ENCODE results near the gene C11orf68.
"Not testable (repeated sequence)": the region's sequence is repeated elsewhere in the genome, so short reads cannot be mapped to it uniquely, and the experiment has no call there.

The C11orf68 gene

DNA sequence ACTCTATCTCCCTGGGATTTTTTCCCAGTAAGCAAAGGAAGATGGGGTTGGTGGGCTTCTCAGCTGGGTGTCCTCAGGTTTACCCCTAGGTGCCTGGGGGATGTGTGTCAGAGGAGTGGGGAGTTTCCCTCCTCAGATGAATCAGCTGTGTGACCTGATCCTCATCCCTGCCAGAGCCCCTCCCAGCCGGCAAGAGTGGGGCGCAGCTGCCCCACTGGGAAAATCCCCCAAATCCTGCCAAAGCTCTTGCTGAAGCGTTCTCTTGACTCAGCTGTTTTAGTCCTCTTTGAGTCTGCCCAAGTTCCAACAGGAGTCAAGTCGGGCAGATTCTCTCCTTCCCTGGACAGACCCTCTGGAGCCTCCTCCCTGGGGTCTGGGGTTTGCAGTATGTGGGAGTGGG lies 6.0 kb downstream of the C11orf68 start:
- DNase-seq (ENCODE audit: low spot score), result no peak

DNA sequence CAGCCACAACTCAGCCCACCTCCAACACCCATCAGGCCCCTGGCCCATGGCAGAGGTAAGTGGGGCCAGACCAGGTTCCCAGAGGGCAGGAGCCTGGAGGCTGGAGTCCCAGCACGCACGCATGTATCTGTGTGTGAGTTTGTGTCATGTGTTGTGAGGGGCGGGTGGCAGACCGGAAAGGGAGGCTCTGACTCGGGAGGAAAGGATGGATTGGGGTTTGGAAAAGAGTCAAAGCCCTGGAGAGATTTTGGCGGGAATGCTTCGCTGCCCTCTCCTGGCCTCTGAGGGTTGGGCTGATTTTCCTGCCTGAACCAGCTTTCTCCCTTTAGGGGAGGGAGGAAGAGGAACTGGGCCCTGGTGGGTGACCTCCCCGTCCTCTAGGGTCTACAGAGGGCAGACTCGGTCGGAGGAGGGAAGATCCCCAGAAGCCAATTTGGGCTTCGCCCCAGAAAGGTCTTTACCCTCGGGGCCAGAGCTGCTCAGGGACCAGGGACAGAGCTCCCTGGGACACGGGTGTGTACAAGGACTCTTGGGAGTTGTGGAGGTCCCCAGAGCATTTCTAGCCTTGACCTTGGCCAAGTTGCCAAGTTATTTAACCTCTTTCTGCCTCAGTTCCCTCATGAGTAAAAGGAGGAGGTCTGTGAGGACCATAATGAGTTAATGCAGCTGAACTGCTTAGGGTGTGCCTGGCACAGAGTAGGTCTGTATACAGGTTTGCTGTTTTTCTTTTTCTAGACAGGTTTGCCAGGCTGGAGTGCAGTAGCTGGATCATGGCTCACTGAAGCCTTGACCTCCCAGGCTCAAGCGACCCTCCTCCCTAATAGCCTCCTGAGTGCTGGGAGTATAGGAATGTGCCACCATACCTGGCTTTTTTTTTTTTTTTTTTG lies 6.9 kb downstream of the C11orf68 start:
- DNase-seq (ENCODE audit: low spot score), result no peak

DNA sequence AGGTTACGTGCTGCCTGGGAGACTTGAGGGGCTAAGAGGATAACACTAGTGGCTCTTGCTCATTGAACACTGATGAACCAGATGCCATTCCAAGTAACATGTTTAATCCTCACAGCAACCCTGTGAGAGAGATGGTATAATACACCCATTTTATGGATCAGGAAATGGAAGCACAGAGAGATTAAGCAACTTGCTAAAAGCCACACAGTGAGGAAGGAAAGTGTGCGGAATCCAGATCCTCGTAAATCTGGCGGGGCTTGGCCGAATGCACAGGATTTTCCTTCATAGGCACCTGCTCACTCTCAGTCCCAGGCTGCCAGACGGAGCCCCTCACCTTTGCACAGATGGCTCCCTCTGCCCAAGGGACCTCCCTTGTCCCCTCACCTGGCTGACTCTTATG lies 11.0 kb downstream of the C11orf68 start:
- DNase-seq (ENCODE audit: low spot score), result no peak

DNA sequence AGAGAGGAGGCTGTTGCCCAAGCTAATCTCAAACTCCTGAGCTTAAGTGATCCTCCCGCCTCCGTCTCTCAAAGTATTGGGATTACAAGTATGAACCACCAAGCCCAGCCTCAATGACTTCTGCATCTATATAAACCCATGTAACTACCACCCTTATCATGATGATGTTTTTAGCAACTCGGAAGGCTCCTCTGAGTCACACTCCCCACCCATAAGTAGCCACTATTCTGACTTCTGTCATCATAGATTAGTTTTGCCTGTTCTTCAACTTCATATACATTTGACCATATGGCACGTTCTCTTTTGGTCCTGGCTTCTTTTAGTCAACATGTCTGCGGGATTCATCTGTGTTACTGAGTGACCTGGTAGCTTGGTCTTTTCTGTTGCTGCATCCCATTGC lies 12.3 kb downstream of the C11orf68 start:
- DNase-seq (ENCODE audit: low spot score), result no peak

DNA sequence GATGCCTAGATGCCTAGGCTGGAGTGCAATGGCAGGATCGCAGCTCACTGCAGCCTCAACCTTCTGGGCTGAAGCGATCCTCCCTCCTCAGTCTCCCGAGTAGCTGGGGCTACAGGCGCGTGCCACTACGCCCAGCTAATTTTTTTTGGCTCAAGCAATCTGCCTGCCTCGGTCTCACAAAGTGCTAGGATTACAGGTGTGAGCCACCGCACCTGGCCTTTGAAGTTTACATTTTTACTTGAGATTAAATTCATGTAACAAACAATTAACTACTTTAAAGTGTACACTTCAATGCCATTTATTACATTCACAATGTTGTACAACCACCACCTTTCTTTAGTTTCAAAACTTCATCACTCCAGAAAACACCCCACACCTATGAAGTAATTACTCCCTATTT lies 15.1 kb downstream of the C11orf68 start:
- DNase-seq (ENCODE audit: low spot score), result no peak

DNA sequence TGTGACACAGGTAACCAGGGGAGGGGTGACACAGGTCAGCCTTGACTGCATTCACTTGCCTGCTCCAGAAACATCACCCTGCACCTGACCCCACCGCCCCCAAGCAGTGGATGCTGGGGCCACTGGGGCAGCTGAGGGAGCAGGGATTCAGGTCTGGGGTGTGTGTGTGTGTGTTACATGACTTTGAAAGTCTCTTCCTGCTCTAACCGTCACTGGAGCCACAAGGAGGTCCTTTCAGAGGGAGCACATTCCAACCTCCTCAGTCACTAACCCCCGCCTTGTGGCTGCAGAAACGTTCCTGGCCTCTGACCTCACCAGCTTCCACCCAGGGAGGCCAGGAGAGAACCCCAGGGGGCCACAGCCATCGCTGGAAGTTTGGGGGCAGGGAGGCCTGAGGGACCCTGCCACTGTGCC lies 15.8 kb downstream of the C11orf68 start:
- no peak for DNase-seq (ENCODE audit: low spot score)

DNA sequence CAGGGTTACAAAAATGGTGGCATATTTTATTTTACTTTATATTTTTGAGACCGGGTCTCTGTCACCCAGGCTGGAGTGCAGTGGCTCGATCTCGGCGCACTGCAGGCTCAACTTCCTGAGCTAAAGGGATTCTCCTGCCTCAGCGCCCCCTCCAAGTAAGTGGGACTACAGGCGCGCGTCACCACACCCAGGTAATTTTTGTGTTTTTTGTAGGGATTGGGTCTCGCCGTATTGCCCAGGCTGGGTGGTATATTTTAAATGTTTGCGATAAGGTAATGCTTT lies 18.0 kb downstream of the C11orf68 start:
- no peak for DNase-seq (ENCODE audit: low spot score)

DNA sequence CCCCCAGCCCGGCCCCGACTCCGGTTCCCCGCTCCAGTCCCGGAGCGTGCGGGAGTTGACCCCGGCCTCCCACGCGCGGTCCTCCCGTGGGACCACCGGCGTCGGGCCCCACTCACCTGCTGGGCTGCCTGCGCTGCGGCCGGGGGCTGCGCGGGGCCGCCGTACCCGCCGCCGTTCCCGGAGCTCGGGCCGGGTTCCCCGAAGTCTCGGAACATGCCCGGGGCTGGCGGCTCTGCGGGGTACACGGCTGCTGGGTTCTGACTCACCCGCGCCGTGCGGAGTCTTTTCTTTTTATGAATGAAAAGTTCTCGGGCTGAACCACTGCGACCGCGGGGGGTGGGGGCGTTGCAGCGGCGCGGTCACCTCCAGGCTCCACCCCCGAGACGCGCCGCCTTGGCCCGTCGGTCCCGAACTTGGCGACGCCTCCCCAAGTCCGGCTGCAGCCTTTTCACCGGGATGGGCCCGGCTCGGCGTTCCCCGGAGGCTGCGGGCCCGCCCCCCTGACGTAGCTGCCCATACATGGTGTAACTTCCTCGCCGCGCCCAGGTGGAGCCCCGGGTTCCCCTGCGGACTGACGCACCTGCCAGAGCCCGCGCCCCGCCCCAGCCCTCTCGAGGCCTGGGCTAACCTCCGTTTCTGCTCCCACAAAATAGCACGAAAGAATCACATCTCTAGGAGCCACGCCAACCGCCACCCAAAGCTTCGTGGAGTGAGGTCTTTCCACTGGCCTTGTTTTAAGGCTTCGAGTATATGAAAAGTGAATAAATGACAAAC lies 18.6 kb downstream of the C11orf68 start, which contains the start of gene FOSL1:
Gene FOSL1, minus strand, starts transcription at position 264 of the 774 bp plus-strand sequence. Its CDS starts 49 bp downstream, at position 215.
- DNase-seq (ENCODE audit: low spot score), result peak; percentile 95

DNA sequence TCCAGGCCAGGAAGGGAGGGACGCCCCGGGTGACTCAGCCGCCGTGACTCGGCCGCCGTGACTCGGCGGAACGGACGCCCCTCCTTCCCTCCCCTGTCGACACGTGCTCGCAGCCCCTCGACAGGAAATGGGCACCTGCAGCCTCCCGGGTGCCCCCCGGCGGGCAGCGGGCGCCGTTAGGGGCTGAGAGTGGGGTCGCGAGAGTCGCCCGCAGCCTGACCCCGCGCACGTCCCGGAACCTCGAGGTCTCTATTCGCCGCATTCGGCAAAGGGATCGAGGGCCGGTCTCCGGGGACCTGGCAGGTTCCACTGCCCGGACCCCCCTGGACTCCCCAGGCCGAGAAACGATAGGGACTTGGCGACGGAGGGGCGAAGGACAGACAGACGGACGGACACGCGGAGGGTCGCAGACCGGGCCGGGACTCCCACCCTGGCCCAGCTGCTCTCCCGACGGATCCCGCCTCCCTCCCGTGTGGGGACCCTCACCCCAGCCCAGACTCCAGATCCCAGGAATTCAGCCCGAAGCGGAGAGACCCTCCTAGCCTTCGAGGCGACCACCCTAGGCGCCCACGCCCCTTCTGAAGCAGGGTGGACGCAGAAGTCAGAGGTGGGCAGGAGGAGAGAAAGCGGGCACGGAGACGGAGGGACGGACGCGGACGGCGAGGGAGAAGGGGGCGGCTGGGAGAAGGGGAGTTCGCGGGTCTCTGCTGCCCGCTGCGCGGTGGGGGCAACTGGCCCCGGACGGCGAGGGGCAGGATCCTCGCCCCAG lies 19.3 kb downstream of the C11orf68 start:
- peak; percentile 60 for DNase-seq (ENCODE audit: low spot score)

DNA sequence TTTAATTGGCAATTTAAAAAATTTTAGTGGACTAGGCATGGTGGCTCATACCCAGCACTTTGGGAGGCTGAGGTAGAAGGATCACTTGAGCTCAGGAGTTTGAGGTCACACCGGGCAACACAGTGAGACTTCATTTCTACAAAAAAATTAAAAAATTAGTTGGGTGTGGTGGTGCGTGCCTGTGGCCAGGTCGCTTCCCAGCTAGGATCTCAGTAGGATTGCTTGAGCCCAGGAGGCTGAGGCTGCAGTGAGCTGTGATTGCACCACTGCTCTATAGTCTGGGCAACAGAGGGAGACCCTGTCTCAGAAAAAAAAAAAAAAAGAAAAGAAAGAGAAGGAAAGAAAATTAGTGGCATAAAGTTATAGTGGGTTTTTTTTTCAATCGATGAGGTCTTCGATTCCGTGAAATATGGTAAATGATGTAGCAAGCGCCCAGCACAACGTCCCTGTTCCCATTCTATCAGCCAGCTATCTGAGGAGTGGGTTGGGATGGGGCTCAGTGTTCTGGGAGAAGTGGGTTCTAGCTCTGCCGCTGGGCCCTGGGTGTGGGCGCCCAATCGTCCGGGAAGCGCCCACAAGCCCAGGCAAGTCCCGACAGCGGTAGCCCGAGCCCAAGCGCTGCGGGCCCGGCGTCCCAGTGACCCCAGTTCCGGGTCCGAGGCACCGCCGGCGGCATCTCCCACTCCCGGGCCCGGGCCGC lies 20.1 kb downstream of the C11orf68 start:
- no peak for DNase-seq (ENCODE audit: low spot score)

DNA sequence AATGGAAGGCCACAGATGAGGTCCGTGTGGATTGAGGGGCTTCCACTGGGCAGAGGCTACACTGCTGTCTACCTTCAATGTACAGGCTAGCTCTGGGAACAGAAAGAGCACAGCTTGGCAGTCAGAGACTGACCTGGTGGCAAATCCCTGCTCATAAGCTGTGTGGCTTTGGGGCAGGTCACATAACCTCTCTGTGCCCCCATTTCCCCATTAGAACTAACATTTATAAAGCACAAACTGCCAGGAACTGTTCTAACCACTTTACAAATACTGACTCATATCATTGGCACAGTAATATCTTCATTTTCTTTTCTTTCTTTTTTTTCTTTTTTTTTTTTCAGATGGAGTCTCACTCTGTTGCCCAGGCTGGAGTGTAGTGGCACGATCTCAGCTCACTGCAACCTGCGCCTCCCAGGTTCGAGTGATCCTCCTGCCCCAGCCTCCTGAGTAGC lies 21.8 kb downstream of the C11orf68 start:
- no peak for DNase-seq (ENCODE audit: low spot score)

DNA sequence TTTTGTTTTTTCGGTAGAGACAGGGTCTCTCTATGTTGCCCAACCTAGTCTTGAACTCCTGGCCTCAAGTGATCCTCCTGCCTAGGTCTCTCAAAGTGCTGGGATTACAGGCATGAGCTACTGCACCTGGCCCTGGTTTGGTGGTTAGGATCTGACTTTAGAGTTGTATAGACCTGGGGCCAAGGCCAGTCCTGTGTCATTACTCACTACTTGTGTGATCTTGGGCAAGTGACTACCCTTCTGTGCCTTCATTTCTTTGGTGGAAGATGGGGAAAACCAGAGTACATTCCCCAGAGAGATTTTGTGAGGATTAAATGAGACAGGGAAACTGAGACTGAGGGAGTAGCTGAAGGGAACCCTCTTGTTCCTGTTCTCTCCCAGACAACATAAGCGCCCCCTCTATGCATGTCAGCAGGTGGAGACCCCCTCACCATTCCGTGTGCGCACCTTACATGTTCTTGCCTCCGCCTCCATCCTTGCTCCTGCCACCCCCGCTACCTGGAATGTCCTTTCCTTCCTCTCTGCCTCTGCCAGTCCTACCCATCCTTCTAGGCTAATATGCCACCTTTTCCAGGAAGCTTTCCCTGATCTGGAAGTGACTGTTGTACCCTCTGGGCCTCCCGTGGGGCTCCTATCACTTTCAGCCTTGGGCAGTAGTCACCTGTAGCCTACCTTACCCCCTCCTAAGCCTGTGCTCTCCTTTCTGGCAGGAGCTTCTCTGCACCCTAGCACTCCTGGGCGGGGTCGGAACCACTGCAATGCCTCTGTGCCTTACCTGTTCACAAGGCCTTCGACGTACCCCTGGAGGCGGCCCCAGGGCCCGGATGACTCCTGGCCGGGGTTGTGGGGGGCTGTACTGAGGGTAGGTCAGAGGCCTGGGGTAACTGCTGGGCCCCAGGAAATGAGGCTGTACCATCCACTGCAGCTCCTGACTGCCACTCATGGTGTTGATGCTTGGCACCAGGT lies 22.5 kb downstream of the C11orf68 start:
- DNase-seq (ENCODE audit: low spot score), result no peak

DNA sequence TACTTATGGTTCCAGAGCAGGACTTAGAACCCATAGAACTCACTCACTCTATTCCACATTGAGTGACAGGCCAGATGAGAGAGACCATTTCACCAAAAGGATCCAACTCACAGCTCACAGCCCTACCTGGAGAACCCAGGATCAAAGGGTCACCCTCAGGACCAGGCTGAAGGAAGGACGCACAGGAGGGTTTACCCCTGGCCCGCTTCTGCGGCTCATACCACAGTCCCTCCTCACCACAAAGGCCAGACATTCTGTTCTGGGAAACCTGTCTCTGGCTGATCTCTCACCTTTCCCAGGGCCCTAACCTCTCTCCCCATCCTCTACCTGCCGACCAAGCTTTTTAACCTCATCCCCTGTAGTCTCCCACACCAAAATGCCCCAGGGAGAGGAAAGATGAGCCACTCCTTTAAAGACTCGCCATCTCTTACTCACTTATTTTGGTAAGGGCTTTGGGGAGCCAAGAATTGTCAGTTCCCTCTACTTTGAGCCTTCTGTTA lies 23.3 kb downstream of the C11orf68 start:
- no peak for DNase-seq (ENCODE audit: low spot score)

DNA sequence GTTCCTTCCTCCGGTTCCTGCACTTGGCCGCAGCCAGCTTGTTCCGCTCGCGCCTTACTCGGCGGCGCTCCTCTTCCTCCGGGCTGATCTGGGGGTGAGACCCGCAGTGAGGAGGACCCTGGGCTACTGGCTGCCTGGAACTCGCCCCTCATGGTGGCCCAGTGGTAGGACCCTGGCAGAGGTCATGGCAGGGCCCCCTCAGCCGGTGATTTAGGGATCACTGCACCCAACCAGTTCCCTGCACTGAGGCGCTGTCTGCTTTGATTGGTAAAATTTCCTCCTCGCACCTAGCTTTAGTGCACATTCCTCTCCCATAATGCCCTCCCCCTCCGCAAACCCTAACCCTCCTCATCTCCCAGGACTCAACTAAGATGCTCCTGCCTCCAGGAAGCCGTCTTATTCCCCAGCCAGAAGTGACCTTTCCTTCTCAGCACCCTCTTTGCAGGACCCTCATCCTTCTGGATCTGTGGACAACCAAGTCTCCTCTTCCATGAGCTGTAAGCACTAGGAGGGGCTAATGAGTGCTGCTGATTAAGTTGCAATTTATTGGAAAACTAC lies 24.7 kb downstream of the C11orf68 start:
- DNase-seq (ENCODE audit: low spot score), result no peak

DNA sequence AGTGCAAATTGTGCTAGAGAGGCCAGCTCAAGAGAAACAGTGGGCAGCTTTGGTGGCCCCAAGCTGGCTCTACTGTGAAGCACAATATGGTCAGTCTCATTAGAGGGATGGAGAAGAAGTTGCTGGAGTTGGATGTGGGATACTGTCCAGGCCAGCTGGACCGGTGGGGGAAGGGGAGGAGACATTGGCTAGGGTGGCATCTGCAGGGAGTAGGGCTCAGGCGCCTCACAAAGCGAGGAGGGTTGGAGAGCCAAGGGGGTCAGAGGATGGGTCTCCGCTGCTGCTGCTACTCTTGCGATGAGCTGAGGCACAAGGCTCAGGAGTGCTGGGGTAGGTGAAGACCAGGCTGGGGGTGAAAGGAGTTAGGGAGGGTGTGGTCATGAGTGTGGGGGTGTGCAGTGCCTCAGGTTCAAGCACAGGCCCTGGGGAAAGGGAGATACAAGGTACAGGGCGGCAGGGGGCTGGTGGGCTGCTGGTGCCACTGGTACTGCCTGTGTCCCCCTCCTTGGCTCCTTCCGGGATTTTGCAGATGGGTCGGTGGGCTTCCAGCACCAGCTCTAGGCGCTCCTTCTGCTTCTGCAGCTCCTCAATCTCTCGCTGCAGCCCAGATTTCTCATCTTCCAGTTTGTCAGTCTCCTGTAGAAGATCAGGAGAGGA lies 26.1 kb downstream of the C11orf68 start:
- no peak for DNase-seq (ENCODE audit: low spot score)

DNA sequence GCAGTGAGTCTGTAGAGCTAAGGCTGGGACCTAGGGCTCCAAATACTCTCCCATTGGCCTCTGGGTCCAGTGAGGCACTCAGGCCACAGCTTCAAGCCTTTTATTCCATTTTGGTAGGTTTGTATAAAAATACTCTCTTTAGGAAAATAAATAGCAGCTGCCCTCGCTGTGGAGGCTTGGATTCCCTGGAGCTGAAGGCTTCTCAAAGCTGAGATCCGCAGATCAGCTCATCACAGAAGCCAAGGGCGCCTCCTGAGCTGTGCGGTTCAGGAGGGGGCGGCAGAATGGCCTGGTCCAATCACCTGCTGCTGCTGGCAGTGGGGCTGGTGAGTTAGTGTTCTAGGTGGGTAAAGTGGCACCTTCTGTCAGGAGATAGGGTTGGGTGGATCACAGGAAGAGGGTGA lies 26.7 kb downstream of the C11orf68 start:
- not testable (repeated sequence) for DNase-seq (ENCODE audit: low spot score)

DNA sequence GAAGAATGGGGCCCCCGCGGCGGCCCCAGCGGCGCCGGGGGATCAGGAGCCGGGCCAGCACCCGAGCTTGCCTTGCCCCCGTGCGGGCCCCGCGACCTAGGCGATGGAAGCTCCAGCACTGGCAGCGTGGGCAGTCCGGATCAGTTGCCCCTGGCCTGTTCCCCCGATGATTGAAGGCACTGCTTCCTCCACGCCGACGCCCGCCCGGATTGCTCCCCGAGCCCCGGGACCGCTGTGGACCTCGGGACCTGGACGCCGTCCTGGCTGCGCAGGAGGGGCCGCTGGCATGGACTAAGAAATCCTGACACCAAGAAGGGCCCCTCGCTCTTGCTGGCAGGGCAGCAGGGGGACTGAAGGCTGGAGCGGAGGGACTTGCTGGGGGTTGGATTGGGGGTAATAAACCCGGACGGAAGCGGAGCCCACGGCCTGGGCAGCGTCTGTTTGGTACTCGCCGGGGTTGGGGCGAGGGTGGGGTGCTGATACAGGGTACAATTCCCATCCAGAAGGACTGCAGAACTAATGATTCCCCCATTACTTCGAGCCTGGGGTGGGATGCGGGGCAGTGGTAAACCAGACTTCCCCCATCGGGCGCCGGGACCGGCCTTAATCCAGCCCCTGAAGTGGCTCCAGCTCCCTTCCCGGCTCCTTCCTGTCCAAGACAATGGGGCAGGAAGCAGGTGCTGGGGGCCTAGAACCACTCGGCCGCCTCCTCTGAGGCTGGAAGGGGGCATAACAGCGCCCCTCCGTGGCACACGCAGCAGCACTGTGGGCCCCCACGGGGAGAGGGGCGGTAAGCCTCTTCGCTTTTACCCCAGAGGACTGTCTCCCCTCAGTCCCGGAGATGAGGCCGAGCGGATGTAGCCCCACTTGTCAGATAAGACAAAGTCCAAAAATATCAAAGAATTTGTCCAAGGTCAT lies 27.4 kb downstream of the C11orf68 start:
- no peak for DNase-seq (ENCODE audit: low spot score)

All from CD4-positive, alpha-beta T cell treated with Interleukin-15 for 4 hours (primary cell).